GM23338 (cell line): Measurements from ENCODE around the gene METTL24. TPM values are rescaled to one million over a fixed set of nuclear protein-coding genes. Genes with fewer than 3 reads are reported as not detected.

Experiments used
- ATAC-seq: fragments of 200-7000 bp; cut with Tn5 transposase; 3 replicates; pipeline ENCODE4 v1.9.1; 2020
- DNase-seq: peaks from one replicate; pipeline ENCODE4 v3.0.0-alpha.2; 2015; ENCODE audit warnings: low spot score
- H2AFZ ChIP-seq: fragments of 200-600 bp; sonication (generic); 2 replicates; pipeline ENCODE4 v1.8.0; 2016; ENCODE audit warnings: antibody characterized with exemption, mild to moderate bottlenecking, moderate library complexity
- H3F3A ChIP-seq: fragments of 200-600 bp; sonication (generic); replicated peaks from 2 replicates; pipeline ENCODE4 v1.8.0; 2017; ENCODE audit warnings: antibody characterized with exemption, mixed run types, low read depth
- H3K27ac ChIP-seq: fragments of 200-600 bp; sonication (generic); 2 replicates; pipeline ENCODE4 v1.6.1; 2016; ENCODE audit warnings: low read depth
- H3K27me3 ChIP-seq: fragments of 200-600 bp; sonication (generic); 2 replicates; pipeline ENCODE4 v1.8.0; 2016; ENCODE audit warnings: mild to moderate bottlenecking, mixed run types, moderate library complexity; ENCODE audit not compliant: insufficient read depth
- H3K36me3 ChIP-seq: fragments of 200-600 bp; sonication (generic); 2 replicates; pipeline ENCODE4 v1.8.0; 2016; ENCODE audit warnings: mild to moderate bottlenecking; ENCODE audit not compliant: insufficient read depth
- H3K4me1 ChIP-seq: fragments of 200-600 bp; sonication (generic); 2 replicates; pipeline ENCODE4 v1.8.0; 2016; ENCODE audit warnings: mild to moderate bottlenecking, moderate library complexity; ENCODE audit not compliant: insufficient read depth
- H3K4me2 ChIP-seq: fragments of 200-600 bp; sonication (generic); 2 replicates; pipeline ENCODE4 v1.7.1; 2017; ENCODE audit warnings: mixed run types
- H3K4me3 ChIP-seq: fragments of 200-600 bp; sonication (generic); 2 replicates; pipeline ENCODE4 v1.6.1; 2016; ENCODE audit warnings: mixed run types
- H3K79me2 ChIP-seq: fragments of 200-600 bp; sonication (generic); replicated peaks from 2 replicates; pipeline ENCODE4 v1.8.0; 2017; ENCODE audit warnings: mild to moderate bottlenecking; ENCODE audit not compliant: insufficient read depth
- H3K9me2 ChIP-seq: fragments of 200-600 bp; sonication (generic); 2 replicates; pipeline ENCODE4 v1.8.0; 2017; ENCODE audit not compliant: insufficient read depth
- H4K20me1 ChIP-seq: fragments of 200-600 bp; sonication (generic); replicated peaks from 2 replicates; pipeline ENCODE4 v1.8.0; 2017; ENCODE audit warnings: mild to moderate bottlenecking; ENCODE audit not compliant: insufficient read depth
- H3K27ac Mint-ChIP-seq: 2 replicates; pipeline ENCODE4 v1.8.0; 2020; ENCODE audit warnings: inconsistent platforms, mild to moderate bottlenecking, moderate library complexity, mixed read lengths
- H3K27me3 Mint-ChIP-seq: 3 replicates; pipeline ENCODE4 v1.8.0; 2022; ENCODE audit warnings: low read depth, mild to moderate bottlenecking, moderate library complexity, mixed read lengths, inconsistent platforms; ENCODE audit not compliant: insufficient read depth, poor library complexity
- H3K36me3 Mint-ChIP-seq: 3 replicates; pipeline ENCODE4 v1.8.0; 2021; ENCODE audit warnings: low read depth, mild to moderate bottlenecking, inconsistent platforms, moderate library complexity, mixed read lengths
- H3K4me1 Mint-ChIP-seq: 3 replicates; pipeline ENCODE4 v1.8.0; 2020; ENCODE audit warnings: mild to moderate bottlenecking, inconsistent platforms, mixed read lengths
- H3K4me3 Mint-ChIP-seq: 3 replicates; pipeline ENCODE4 v1.8.0; 2021; ENCODE audit warnings: moderate library complexity, mild to moderate bottlenecking, inconsistent platforms, mixed read lengths
- H3K9me3 Mint-ChIP-seq: 3 replicates; pipeline ENCODE4 v1.8.0; 2020; ENCODE audit warnings: moderate library complexity, mild to moderate bottlenecking, inconsistent platforms, mixed read lengths
- EZH2 ChIP-seq: fragments of 200-600 bp; sonication (generic); IDR thresholded peaks from one replicate; pipeline ENCODE4 v1.8.0; 2017; ENCODE audit warnings: antibody characterized with exemption, mild to moderate bottlenecking, low read depth; ENCODE audit not compliant: unreplicated experiment
- EZH2phosphoT487 ChIP-seq: fragments of 200-600 bp; sonication (generic); IDR thresholded peaks from one replicate; pipeline ENCODE4 v1.8.1; 2018; ENCODE audit warnings: antibody characterized with exemption; ENCODE audit not compliant: unreplicated experiment
- POLR2AphosphoS5 ChIP-seq: IDR thresholded peaks from 2 replicates; pipeline ENCODE4 v1.6.1; 2016; ENCODE audit warnings: antibody characterized with exemption, low read depth
- STAT1 ChIP-seq: IDR thresholded peaks from one replicate; pipeline ENCODE4 v1.6.1; 2016; ENCODE audit warnings: antibody characterized with exemption; ENCODE audit not compliant: unreplicated experiment
- ZNF331 ChIP-seq: fragments of 250-450 bp; sonication (Bioruptor Pico); IDR thresholded peaks from 2 replicates; pipeline ENCODE4 v1.5.0; 2020; ENCODE audit warnings: low read depth, mild to moderate bottlenecking, moderate library complexity
- polyA plus RNA-seq: library from polyadenylated mRNA; unstranded; fragments of >200 nt; fragmentation: Nextera tagmentation; extraction: Ambion mirVana; gene quantifications from 2 replicates; pipeline ENCODE4 v1.2.1, GENCODE V29; 2016
- total RNA-seq: library from RNA; depleted of rRNA; stranded (reverse); fragments of >200 nt; shearing (Covaris generic); gene quantifications from 2 replicates; pipeline ENCODE4 v1.2.3, GENCODE V29; 2014
- TF ChIP-seq, protein P1 (sequence below): fragments of 250-450 bp; sonication (Bioruptor Pico); IDR thresholded peaks from 2 replicates; pipeline ENCODE4 v1.5.0; 2020; ENCODE audit warnings: mild to moderate bottlenecking, moderate library complexity
- TF ChIP-seq, protein P2 (sequence below), 2 experiments: fragments of 200-600 bp in 1 of 2; sonication (generic) in 1 of 2; conservative IDR thresholded peaks; 2 replicates each; pipeline versions ENCODE4 v1.5.1 to v1.6.1; 2016 to 2017; ENCODE audit warnings: antibody characterized with exemption in 2 of 2, low read depth in 2 of 2, mild to moderate bottlenecking in 2 of 2, moderate library complexity in 1 of 2
- TF ChIP-seq, protein P3 (sequence below): IDR thresholded peaks from one replicate; pipeline ENCODE4 v1.6.1; 2018; ENCODE audit warnings: antibody characterized with exemption; ENCODE audit not compliant: unreplicated experiment

METTL24 gene
- total and polyA plus RNA-seq, 2 experiments from 2014 or later = 0.35 TPM; not detected in 1

DNA sequence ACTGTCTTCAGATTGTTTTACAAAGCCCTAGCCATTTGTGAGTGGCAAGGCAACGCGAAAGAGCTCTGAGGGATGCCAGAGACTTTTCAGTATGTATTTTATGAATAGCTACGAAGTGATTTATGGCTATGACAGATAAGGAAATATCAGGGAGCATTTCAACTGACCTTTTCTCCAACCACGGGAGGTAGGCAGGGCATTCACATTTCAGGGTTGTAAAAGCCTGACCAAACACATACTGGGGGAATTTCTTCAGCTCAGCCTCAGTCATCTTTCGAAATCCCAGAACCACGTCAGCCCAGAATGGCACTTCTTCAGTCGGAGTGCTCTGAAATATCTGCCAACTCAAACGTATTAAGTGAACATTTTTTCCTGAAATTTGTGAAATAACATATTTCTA, 46.5 kb upstream of the METTL24 start:
- H2AFZ ChIP-seq = no peak overlapping the region
- Mint-ChIP-seq H3K4me3 (no peak overlapping the region), H3K27me3 (peaks cover 3% of the 10 kb centered on the region), H3K9me3 (no peaks in the 10 kb centered on the region), H3K36me3 (no peaks in the 10 kb centered on the region), H3K27ac (no peak overlapping the region), H3K4me1 (no peaks in the 10 kb centered on the region; the same call in 2 of the 3 replicates)
- TF ChIP-seq, protein P1, sequence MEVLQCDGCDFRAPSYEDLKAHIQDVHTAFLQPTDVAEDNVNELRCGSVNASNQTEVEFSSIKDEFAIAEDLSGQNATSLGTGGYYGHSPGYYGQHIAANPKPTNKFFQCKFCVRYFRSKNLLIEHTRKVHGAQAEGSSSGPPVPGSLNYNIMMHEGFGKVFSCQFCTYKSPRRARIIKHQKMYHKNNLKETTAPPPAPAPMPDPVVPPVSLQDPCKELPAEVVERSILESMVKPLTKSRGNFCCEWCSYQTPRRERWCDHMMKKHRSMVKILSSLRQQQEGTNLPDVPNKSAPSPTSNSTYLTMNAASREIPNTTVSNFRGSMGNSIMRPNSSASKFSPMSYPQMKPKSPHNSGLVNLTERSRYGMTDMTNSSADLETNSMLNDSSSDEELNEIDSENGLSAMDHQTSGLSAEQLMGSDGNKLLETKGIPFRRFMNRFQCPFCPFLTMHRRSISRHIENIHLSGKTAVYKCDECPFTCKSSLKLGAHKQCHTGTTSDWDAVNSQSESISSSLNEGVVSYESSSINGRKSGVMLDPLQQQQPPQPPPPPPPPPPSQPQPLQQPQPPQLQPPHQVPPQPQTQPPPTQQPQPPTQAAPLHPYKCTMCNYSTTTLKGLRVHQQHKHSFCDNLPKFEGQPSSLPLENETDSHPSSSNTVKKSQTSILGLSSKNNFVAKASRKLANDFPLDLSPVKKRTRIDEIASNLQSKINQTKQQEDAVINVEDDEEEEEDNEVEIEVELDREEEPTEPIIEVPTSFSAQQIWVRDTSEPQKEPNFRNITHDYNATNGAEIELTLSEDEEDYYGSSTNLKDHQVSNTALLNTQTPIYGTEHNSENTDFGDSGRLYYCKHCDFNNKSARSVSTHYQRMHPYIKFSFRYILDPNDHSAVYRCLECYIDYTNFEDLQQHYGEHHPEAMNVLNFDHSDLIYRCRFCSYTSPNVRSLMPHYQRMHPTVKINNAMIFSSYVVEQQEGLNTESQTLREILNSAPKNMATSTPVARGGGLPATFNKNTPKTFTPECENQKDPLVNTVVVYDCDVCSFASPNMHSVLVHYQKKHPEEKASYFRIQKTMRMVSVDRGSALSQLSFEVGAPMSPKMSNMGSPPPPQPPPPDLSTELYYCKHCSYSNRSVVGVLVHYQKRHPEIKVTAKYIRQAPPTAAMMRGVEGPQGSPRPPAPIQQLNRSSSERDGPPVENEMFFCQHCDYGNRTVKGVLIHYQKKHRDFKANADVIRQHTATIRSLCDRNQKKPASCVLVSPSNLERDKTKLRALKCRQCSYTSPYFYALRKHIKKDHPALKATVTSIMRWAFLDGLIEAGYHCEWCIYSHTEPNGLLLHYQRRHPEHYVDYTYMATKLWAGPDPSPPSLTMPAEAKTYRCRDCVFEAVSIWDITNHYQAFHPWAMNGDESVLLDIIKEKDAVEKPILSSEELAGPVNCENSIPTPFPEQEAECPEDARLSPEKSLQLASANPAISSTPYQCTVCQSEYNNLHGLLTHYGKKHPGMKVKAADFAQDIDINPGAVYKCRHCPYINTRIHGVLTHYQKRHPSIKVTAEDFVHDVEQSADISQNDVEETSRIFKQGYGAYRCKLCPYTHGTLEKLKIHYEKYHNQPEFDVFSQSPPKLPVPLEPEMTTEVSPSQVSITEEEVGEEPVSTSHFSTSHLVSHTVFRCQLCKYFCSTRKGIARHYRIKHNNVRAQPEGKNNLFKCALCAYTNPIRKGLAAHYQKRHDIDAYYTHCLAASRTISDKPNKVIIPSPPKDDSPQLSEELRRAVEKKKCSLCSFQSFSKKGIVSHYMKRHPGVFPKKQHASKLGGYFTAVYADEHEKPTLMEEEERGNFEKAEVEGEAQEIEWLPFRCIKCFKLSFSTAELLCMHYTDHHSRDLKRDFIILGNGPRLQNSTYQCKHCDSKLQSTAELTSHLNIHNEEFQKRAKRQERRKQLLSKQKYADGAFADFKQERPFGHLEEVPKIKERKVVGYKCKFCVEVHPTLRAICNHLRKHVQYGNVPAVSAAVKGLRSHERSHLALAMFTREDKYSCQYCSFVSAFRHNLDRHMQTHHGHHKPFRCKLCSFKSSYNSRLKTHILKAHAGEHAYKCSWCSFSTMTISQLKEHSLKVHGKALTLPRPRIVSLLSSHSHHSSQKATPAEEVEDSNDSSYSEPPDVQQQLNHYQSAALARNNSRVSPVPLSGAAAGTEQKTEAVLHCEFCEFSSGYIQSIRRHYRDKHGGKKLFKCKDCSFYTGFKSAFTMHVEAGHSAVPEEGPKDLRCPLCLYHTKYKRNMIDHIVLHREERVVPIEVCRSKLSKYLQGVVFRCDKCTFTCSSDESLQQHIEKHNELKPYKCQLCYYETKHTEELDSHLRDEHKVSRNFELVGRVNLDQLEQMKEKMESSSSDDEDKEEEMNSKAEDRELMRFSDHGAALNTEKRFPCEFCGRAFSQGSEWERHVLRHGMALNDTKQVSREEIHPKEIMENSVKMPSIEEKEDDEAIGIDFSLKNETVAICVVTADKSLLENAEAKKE (CRISPR knock-in tag) = no peak
- no peak for TF ChIP-seq STAT1
- no peak for TF ChIP-seq EZH2phosphoT487
- no peak for TF ChIP-seq POLR2AphosphoS5
- TF ChIP-seq, protein P2, sequence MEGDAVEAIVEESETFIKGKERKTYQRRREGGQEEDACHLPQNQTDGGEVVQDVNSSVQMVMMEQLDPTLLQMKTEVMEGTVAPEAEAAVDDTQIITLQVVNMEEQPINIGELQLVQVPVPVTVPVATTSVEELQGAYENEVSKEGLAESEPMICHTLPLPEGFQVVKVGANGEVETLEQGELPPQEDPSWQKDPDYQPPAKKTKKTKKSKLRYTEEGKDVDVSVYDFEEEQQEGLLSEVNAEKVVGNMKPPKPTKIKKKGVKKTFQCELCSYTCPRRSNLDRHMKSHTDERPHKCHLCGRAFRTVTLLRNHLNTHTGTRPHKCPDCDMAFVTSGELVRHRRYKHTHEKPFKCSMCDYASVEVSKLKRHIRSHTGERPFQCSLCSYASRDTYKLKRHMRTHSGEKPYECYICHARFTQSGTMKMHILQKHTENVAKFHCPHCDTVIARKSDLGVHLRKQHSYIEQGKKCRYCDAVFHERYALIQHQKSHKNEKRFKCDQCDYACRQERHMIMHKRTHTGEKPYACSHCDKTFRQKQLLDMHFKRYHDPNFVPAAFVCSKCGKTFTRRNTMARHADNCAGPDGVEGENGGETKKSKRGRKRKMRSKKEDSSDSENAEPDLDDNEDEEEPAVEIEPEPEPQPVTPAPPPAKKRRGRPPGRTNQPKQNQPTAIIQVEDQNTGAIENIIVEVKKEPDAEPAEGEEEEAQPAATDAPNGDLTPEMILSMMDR (conservative IDR thresholded peaks at IDR 0.05; ENCODE audit: low read depth in 2 of 2) = no peak
- TF ChIP-seq, protein P3, sequence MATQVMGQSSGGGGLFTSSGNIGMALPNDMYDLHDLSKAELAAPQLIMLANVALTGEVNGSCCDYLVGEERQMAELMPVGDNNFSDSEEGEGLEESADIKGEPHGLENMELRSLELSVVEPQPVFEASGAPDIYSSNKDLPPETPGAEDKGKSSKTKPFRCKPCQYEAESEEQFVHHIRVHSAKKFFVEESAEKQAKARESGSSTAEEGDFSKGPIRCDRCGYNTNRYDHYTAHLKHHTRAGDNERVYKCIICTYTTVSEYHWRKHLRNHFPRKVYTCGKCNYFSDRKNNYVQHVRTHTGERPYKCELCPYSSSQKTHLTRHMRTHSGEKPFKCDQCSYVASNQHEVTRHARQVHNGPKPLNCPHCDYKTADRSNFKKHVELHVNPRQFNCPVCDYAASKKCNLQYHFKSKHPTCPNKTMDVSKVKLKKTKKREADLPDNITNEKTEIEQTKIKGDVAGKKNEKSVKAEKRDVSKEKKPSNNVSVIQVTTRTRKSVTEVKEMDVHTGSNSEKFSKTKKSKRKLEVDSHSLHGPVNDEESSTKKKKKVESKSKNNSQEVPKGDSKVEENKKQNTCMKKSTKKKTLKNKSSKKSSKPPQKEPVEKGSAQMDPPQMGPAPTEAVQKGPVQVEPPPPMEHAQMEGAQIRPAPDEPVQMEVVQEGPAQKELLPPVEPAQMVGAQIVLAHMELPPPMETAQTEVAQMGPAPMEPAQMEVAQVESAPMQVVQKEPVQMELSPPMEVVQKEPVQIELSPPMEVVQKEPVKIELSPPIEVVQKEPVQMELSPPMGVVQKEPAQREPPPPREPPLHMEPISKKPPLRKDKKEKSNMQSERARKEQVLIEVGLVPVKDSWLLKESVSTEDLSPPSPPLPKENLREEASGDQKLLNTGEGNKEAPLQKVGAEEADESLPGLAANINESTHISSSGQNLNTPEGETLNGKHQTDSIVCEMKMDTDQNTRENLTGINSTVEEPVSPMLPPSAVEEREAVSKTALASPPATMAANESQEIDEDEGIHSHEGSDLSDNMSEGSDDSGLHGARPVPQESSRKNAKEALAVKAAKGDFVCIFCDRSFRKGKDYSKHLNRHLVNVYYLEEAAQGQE = no peak
- TF ChIP-seq ZNF331 (CRISPR knock-in tag) = no peak
- TF ChIP-seq EZH2 = no peak
- no peak for ATAC-seq
- no peaks in the 10 kb centered on the region for H3K79me2 ChIP-seq
- no peaks in the 10 kb centered on the region for H4K20me1 ChIP-seq
- H3K4me3 ChIP-seq = no peak overlapping the region
- H3K27ac ChIP-seq = no peak overlapping the region
- no peaks in the 10 kb centered on the region for H3K4me1 ChIP-seq
- H3F3A ChIP-seq = no peaks in the 10 kb centered on the region
- no peak for DNase-seq
- no peak overlapping the region for H3K4me2 ChIP-seq
- no peaks in the 10 kb centered on the region for H3K36me3 ChIP-seq
- no peaks in the 10 kb centered on the region for H3K9me2 ChIP-seq
- H3K27me3 ChIP-seq = no peaks in the 10 kb centered on the region
